ENCODE measurements around the gene TTC5.
"Not testable (repeated sequence)": the region's sequence is repeated elsewhere in the genome, so short reads cannot be mapped to it uniquely, and the experiment has no call there.

TTC5 gene

DNA sequence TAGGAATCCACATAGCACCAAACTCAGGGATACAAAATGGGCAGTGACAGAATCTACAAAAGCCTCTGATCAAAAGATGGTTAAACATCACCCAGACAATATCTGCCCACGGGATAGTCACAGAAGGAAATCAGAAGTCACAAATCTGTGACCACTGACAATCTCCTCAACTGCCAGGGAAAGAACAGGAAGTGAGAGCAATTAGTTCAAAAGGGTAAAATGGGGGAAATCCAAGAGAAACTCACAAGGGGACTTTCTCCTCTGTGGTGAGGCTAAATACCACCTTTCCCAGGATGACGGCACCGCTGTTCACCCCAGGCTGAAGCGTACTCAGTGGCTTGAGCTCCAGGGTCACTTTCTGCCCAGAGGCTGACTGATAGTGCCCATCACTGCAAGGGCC lies 10.7 kb downstream of the TTC5 start:
- TF ChIP-seq, protein P1, sequence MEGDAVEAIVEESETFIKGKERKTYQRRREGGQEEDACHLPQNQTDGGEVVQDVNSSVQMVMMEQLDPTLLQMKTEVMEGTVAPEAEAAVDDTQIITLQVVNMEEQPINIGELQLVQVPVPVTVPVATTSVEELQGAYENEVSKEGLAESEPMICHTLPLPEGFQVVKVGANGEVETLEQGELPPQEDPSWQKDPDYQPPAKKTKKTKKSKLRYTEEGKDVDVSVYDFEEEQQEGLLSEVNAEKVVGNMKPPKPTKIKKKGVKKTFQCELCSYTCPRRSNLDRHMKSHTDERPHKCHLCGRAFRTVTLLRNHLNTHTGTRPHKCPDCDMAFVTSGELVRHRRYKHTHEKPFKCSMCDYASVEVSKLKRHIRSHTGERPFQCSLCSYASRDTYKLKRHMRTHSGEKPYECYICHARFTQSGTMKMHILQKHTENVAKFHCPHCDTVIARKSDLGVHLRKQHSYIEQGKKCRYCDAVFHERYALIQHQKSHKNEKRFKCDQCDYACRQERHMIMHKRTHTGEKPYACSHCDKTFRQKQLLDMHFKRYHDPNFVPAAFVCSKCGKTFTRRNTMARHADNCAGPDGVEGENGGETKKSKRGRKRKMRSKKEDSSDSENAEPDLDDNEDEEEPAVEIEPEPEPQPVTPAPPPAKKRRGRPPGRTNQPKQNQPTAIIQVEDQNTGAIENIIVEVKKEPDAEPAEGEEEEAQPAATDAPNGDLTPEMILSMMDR (conservative IDR thresholded peaks at IDR 0.05; ENCODE audit: low read length), result no peak
- TF ChIP-seq EZH2phosphoT487 (IDR thresholded peaks at IDR 0.05; ENCODE audit: borderline replicate concordance), result no peak
- Histone ChIP-seq H3K9ac (ENCODE audit: low read depth, low read length, poor library complexity, severe bottlenecking) (no peak overlapping the region), H3K36me3 (ENCODE audit: insufficient read depth, low read length) (peaks cover 63% of the 10 kb centered on the region), H3K4me1 (ENCODE audit: insufficient read depth, low read length, poor library complexity, severe bottlenecking) (no peaks in the 10 kb centered on the region), H3K9me3 (ENCODE audit: insufficient read depth, low read depth, low read length) (no peaks in the 10 kb centered on the region), H3K4me3 (ENCODE audit: low read length, poor library complexity, severe bottlenecking) (no peak overlapping the region), H3K4me2 (ENCODE audit: low read depth, low read length, poor library complexity, severe bottlenecking) (no peak overlapping the region), H2AFZ (ENCODE audit: low read length) (no peak overlapping the region), H3K9me2 (replicated peaks; ENCODE audit: low read depth, low read length) (no peaks in the 10 kb centered on the region), H3K27me3 (ENCODE audit: insufficient read depth, low read length, poor library complexity, severe bottlenecking) (no peaks in the 10 kb centered on the region), H3K79me2 (ENCODE audit: insufficient read depth, low read length) (no peaks in the 10 kb centered on the region), H3F3A (ENCODE audit: low read depth) (no peaks in the 10 kb centered on the region), H4K20me1 (ENCODE audit: insufficient read depth, low read length, poor library complexity, severe bottlenecking) (no peaks in the 10 kb centered on the region)

DNA sequence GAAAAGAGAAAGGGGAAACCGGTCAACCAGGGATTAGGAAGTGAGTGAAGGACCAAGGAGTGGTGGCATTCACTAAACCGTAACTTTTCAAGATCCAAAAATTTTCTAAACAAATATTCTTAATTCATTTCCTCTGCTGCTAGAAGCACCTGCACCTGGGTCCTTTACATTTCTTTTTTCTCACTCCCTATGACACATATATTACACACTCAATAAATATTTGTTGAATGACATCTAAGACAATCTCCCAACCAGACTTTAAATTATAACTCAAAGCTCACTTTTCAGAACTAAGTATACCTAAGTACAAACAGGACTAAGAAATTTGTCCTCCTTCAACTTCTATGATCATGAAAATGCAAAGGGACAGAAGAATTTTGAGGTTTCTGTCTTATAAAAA lies 11.1 kb downstream of the TTC5 start:
- H3K9me3 ChIP-seq (ENCODE audit: insufficient read depth, low read depth, low read length), result no peaks in the 10 kb centered on the region
- no peaks in the 10 kb centered on the region for H3K79me2 ChIP-seq (ENCODE audit: insufficient read depth, low read length)
- H2AFZ ChIP-seq (ENCODE audit: low read length), result no peak overlapping the region
- no peak for TF ChIP-seq EZH2phosphoT487 (IDR thresholded peaks at IDR 0.05; ENCODE audit: borderline replicate concordance)
- TF ChIP-seq, protein P1 (conservative IDR thresholded peaks at IDR 0.05; ENCODE audit: low read length), result no peak
- H3K36me3 ChIP-seq (ENCODE audit: insufficient read depth, low read length), result peaks cover 64% of the 10 kb centered on the region
- H4K20me1 ChIP-seq (ENCODE audit: insufficient read depth, low read length, poor library complexity, severe bottlenecking), result no peaks in the 10 kb centered on the region
- H3K9me2 ChIP-seq (replicated peaks; ENCODE audit: low read depth, low read length), result no peaks in the 10 kb centered on the region
- no peaks in the 10 kb centered on the region for H3K27me3 ChIP-seq (ENCODE audit: insufficient read depth, low read length, poor library complexity, severe bottlenecking)
- no peak overlapping the region for H3K9ac ChIP-seq (ENCODE audit: low read depth, low read length, poor library complexity, severe bottlenecking)
- no peak overlapping the region for H3K4me2 ChIP-seq (ENCODE audit: low read depth, low read length, poor library complexity, severe bottlenecking)
- H3F3A ChIP-seq (ENCODE audit: low read depth), result no peaks in the 10 kb centered on the region
- no peaks in the 10 kb centered on the region for H3K4me1 ChIP-seq (ENCODE audit: insufficient read depth, low read length, poor library complexity, severe bottlenecking)
- no peak overlapping the region for H3K4me3 ChIP-seq (ENCODE audit: low read length, poor library complexity, severe bottlenecking)

DNA sequence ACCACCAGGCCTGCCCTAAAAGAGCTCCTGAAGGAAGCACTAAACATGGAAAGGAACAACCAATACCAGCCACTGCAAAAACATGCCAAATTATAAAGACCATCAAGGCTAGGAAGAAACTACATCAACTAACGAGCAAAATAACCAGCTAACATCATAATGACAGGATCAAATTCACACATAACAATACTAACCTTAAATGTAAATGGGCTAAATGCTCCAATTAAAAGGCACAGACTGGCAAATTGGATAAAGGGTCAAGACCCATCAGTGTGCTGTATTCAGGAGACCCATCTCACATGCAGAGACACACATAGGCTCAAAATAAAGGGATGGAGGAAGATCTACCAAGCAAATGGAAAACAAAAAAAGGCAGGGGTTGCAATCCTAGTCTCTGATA lies 23.8 kb downstream of the TTC5 start:
- not testable (repeated sequence) for H3K9ac ChIP-seq (ENCODE audit: low read depth, low read length, poor library complexity, severe bottlenecking); H3K27me3 ChIP-seq (ENCODE audit: insufficient read depth, low read length, poor library complexity, severe bottlenecking); H3K9me3 ChIP-seq (ENCODE audit: insufficient read depth, low read depth, low read length); H3F3A ChIP-seq (ENCODE audit: low read depth); H2AFZ ChIP-seq (ENCODE audit: low read length); H3K4me2 ChIP-seq (ENCODE audit: low read depth, low read length, poor library complexity, severe bottlenecking); H4K20me1 ChIP-seq (ENCODE audit: insufficient read depth, low read length, poor library complexity, severe bottlenecking); H3K4me1 ChIP-seq (ENCODE audit: insufficient read depth, low read length, poor library complexity, severe bottlenecking); H3K4me3 ChIP-seq (ENCODE audit: low read length, poor library complexity, severe bottlenecking); H3K36me3 ChIP-seq (ENCODE audit: insufficient read depth, low read length); H3K79me2 ChIP-seq (ENCODE audit: insufficient read depth, low read length); H3K9me2 ChIP-seq (replicated peaks; ENCODE audit: low read depth, low read length)

DNA sequence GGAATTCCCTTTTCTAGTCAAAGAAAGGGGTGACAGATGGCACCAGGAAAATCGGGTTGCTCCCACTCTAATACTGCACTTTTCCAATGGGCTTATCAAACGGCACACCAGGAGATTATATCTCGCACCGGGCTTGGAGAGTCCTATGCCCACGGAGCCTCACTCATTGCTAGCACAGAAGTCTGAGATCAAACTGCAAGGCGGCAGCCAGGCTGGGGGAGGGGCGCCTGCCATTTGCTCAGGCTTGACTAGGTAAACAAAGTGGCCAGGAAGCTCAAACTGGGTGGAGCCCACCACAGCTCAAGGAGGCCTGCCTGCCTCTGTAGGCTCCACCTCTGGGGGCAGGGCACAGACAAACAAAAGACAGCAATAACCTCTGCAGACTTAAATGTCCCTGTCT lies 25.5 kb downstream of the TTC5 start:
- H4K20me1 ChIP-seq (ENCODE audit: insufficient read depth, low read length, poor library complexity, severe bottlenecking); H2AFZ ChIP-seq (ENCODE audit: low read length); H3K27me3 ChIP-seq (ENCODE audit: insufficient read depth, low read length, poor library complexity, severe bottlenecking); H3K4me2 ChIP-seq (ENCODE audit: low read depth, low read length, poor library complexity, severe bottlenecking); H3F3A ChIP-seq (ENCODE audit: low read depth); H3K36me3 ChIP-seq (ENCODE audit: insufficient read depth, low read length); H3K4me3 ChIP-seq (ENCODE audit: low read length, poor library complexity, severe bottlenecking); H3K9ac ChIP-seq (ENCODE audit: low read depth, low read length, poor library complexity, severe bottlenecking); H3K79me2 ChIP-seq (ENCODE audit: insufficient read depth, low read length); H3K9me3 ChIP-seq (ENCODE audit: insufficient read depth, low read depth, low read length); H3K9me2 ChIP-seq (replicated peaks; ENCODE audit: low read depth, low read length); H3K4me1 ChIP-seq (ENCODE audit: insufficient read depth, low read length, poor library complexity, severe bottlenecking): not testable (repeated sequence)

Measured in Loucy (cell line).